GM12874 (cell line): Measurements from ENCODE around the gene UACA.

Experiments used
- TF ChIP-seq, protein P1 (sequence below): IDR thresholded peaks from 2 replicates; pipeline ENCODE4 v1.5.1; 2011; ENCODE audit warnings: low read depth, mild to moderate bottlenecking, control low read depth, low read length, moderate library complexity; ENCODE audit not compliant: insufficient read depth

Gene UACA

DNA sequence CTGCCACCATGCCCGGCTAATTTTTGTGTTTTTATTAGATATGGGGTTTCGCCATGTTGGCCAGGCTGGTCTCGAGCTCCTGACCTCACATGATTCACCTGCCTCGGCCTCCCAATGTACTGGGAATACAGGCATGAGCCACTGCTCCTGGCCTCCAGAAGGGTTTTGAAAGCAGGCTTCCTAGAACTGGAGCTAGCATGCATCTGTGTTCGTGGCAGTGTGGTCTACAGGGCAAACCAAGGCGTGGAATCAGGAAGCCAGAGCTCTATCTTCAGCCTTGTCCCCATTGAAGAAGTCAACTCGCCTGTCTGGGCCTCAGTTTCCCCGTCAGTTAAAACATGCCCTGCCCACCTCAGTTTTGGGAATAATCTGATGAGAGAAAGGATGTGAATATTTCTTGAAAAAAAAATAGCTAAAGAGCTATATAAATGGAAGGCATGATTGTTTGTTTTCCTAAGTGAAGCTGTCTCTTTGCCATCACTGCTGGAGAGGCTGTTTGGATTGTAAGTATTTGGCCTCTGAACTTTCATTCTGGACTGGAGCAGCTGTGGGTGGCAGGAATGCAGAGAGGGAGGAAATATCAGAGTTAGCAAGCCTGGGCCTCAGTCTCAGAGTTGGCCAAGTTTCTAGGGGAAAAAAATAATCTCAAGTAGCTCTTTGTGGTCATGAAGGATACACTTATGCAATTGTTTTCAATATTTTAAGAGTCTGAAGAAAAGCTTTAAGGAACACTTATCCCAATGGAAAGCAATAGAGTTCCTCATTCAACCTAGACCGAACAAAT, 36.5 kb upstream of the UACA start:
- TF ChIP-seq, protein P1, sequence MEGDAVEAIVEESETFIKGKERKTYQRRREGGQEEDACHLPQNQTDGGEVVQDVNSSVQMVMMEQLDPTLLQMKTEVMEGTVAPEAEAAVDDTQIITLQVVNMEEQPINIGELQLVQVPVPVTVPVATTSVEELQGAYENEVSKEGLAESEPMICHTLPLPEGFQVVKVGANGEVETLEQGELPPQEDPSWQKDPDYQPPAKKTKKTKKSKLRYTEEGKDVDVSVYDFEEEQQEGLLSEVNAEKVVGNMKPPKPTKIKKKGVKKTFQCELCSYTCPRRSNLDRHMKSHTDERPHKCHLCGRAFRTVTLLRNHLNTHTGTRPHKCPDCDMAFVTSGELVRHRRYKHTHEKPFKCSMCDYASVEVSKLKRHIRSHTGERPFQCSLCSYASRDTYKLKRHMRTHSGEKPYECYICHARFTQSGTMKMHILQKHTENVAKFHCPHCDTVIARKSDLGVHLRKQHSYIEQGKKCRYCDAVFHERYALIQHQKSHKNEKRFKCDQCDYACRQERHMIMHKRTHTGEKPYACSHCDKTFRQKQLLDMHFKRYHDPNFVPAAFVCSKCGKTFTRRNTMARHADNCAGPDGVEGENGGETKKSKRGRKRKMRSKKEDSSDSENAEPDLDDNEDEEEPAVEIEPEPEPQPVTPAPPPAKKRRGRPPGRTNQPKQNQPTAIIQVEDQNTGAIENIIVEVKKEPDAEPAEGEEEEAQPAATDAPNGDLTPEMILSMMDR, result no peak

DNA sequence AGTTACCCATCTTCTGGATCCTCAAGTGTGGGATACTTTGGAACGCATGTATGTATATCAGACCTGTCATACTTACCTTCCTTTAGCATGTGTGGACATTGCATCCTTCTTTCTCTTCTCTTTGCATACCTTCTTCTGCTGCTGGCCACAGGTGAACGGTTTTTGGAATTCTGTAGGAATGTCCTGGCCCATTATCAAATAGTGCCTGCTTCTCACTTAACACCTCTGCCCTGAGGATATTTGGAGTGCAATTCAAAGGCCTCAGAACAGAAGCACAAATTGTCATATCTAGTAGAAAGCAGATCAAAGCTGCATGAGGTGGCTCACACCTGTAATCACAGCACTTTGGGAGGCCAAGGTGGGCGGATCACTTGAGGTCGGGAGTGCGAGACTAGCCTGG, 34.1 kb upstream of the UACA start:
- TF ChIP-seq, protein P1, result no peak

DNA sequence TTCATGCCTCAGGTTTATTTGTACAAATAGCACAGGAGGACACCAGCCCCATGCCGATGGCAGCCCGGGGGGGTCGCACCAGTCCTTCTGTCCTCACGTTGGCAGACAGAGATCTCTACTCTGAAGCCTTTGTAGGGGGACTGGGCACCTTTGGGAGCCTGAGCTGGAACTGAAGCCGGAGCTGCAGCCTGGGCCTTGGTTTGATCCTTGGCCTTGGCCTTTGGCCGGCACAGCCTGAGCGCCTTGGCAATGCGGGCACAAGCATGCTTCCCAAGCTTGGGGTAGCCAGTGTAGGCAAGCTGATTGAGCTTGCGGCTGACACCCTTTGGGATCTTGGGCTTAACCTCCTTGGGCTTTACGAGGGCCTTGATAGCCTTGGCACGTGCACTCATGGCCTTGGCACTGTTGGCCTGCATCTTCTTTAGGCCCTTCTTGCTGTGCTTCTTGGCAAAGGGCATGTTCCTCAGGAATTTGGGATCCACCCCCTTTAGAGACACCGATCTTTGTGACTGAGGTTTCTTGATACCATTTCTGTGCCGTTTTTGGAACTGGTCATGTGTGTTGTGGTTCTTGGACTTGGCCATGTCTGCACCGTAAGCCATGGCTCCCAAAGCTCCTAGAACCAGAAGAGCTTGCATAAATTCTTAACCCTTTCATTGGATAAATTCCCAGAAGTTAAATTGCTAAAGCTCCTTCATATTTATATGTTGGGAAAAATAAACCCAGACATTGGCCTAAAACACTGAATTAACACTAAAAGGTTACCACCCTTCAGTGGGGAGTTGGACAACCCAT, 33.4 kb upstream of the UACA start:
- TF ChIP-seq, protein P1, result no peak

DNA sequence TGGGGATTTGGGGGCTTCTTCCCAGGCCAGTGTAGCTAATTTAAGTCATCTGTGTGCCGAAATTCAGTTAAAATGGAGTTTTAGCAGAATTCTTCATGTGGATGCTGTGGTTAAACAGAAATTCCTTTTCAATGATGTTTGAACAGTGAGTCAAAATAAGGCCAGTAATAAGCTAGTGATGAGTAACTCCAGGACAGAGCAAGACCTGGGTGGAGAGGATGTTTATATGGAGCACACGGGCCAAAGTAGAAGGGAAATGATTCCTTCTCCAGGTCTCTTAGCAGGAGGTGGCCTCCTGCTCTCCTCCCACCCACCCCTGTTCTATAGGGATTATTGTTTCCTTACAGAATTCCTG, 31.9 kb upstream of the UACA start:
- TF ChIP-seq, protein P1, result no peak

DNA sequence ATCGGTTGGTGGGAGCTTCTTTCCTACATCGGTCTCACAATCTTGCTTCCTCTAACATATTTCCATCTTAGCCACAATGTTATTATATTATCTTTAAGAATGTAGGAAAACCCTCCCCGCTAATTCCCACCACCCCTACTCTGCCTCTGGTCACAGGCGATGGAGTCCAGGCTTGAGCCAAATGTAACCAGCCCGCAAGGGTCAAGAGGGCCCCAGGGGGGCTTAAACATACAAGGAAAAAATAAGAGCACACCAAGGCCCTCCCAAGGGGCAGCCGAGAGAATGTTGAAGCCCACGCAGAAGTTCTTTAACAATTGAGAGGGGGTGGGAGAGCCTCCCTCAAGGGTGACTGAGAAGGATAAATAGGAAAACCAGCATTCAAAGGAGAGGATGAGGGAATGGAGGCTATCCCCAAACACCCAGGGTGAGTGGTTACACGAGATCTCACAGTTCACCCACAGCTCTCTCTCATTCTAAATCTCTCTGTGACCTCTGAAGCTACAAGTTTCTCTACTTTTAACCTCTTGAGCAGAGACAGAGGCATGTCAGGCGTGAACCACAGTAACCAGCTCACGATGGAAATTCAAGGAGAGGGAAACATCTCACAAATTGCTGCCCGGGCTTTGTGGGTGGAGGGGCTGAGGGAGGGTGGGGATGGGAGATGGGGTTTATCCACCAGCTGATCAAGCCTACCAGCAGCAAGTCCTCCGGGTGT, 31.4 kb upstream of the UACA start:
- TF ChIP-seq, protein P1, result no peak

DNA sequence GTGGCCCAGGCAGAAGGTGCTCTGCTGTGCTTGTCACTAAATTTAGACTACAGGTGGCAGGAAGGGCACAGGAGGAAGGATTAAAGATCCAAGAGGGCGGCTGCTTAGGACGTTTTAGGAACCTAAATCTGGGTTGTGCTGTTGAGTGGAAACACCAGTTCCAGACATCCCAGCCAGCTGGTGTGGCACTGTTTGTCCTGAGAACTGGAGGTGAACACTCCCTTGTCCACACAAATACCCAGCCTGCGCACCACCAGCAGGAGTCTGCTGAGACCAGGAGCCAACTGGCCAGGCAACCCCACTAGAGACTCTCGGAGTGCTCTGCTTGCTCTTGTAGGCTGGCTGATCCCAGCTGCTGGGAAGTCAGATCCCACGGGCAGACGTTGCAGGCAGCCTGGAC, 30.3 kb upstream of the UACA start:
- TF ChIP-seq, protein P1, result no peak

DNA sequence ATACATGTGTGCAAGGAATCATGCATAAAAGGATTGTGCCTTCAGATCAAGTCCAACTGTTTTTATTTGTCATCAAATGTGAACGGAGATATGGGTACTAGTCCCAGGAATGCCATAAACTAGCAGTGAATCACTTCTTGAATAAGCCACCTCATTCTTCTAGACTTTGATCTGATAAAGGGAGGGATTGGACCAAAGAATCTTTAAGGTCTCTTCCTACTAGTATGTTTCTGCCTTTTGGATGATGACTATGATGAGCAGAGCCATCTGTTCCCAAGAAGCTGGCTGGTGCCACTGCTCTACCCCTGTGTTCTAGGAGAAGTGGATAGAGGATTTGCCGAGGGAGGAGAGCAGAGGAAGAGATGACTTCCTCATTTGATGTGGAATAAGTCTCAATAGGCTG, 28.8 kb upstream of the UACA start:
- TF ChIP-seq, protein P1, result no peak
